HEK293T (cell line): ENCODE results near the gene PREX1.

Experiments
- CTCF ChIA-PET: fragments of 350-600 bp; formaldehyde crosslinking; extraction: SDS; loops from one replicate; lab custom pipeline; 2021; ENCODE audit warnings: antibody characterized with exemption, inconsistent platforms; lab: Yijun Ruan, JAX
- POLR2A ChIA-PET: fragments of 350-600 bp; formaldehyde crosslinking; extraction: SDS; loops from one replicate; lab custom pipeline; 2020; ENCODE audit warnings: antibody characterized with exemption, inconsistent platforms; lab: Yijun Ruan, JAX
- DNase-seq: peaks from one replicate; pipeline ENCODE4 v3.0.0; 2012; ENCODE audit warnings: mixed read lengths; ENCODE audit errors: extremely low spot score
- ARNT ChIP-seq: fragments of 450-650 bp; IDR thresholded peaks from 2 replicates; pipeline ENCODE4 v1.6.1; 2017; ENCODE audit warnings: mild to moderate bottlenecking
- BHLHE40 ChIP-seq: fragments of 450-650 bp; IDR thresholded peaks from 2 replicates; pipeline ENCODE4 v1.6.1; 2016; ENCODE audit warnings: mild to moderate bottlenecking, moderate library complexity, borderline replicate concordance
- CTBP1 ChIP-seq: fragments of 450-650 bp; IDR thresholded peaks from 2 replicates; pipeline ENCODE4 v1.6.1; 2016; ENCODE audit warnings: borderline replicate concordance
- ELF4 ChIP-seq: fragments of 450-650 bp; IDR thresholded peaks from 2 replicates; pipeline ENCODE4 v1.6.1; 2017; ENCODE audit warnings: antibody characterized with exemption
- FOXA1 ChIP-seq: fragments of 450-650 bp; IDR thresholded peaks from 2 replicates; pipeline ENCODE4 v1.6.1; 2016; ENCODE audit warnings: mild to moderate bottlenecking
- FOXK2 ChIP-seq: fragments of 450-650 bp; IDR thresholded peaks from 2 replicates; pipeline ENCODE4 v1.6.1; 2016; ENCODE audit warnings: mild to moderate bottlenecking
- FOXM1 ChIP-seq: fragments of 450-650 bp; IDR thresholded peaks from 2 replicates; pipeline ENCODE4 v1.6.1; 2017; ENCODE audit warnings: mild to moderate bottlenecking, borderline replicate concordance
- HDGF ChIP-seq: fragments of 450-650 bp; IDR thresholded peaks from 2 replicates; pipeline ENCODE4 v1.6.1; 2017; ENCODE audit warnings: antibody characterized with exemption, borderline replicate concordance
- L3MBTL2 ChIP-seq: fragments of 450-650 bp; conservative IDR thresholded peaks from 2 replicates; pipeline ENCODE4 v1.6.1; 2016; ENCODE audit warnings: mild to moderate bottlenecking
- LEF1 ChIP-seq: fragments of 450-650 bp; IDR thresholded peaks from 2 replicates; pipeline ENCODE4 v1.6.1; 2017; ENCODE audit warnings: mild to moderate bottlenecking, borderline replicate concordance
- NFRKB ChIP-seq: fragments of 450-650 bp; IDR thresholded peaks from 2 replicates; pipeline ENCODE4 v1.6.1; 2016; ENCODE audit warnings: mild to moderate bottlenecking, moderate library complexity
- PKNOX1 ChIP-seq: fragments of 450-650 bp; IDR thresholded peaks from 2 replicates; pipeline ENCODE4 v1.6.1; 2016
- SP1 ChIP-seq: fragments of 450-650 bp; IDR thresholded peaks from 2 replicates; pipeline ENCODE4 v1.6.1; 2017
- SUZ12 ChIP-seq: fragments of 450-650 bp; IDR thresholded peaks from 2 replicates; pipeline ENCODE4 v1.6.1; 2016; ENCODE audit warnings: mild to moderate bottlenecking
- TARDBP ChIP-seq: fragments of 450-650 bp; IDR thresholded peaks from 2 replicates; pipeline ENCODE4 v1.6.1; 2016
- ZNF384 ChIP-seq: fragments of 450-650 bp; IDR thresholded peaks from 2 replicates; pipeline ENCODE4 v1.6.1; 2016

PREX1 gene

GRCh38 chr20:48672324-48672723 lies 155.5 kb downstream of the PREX1 start:
- DNase-seq, result no peak
- TF ChIP-seq SUZ12 (no peak), FOXM1 (no peak), BHLHE40 (no peak), ZNF384 (no peak), L3MBTL2 (no peak), LEF1 (no peak), FOXA1 (no peak), PKNOX1 (no peak), TARDBP (no peak), FOXK2 (no peak), HDGF (no peak), ARNT (no peak), SP1 (no peak), NFRKB (no peak), ELF4 (no peak), CTBP1 (no peak)
- ChIA-PET CTCF (no interaction called here), POLR2A (no interaction called here)

DNA sequence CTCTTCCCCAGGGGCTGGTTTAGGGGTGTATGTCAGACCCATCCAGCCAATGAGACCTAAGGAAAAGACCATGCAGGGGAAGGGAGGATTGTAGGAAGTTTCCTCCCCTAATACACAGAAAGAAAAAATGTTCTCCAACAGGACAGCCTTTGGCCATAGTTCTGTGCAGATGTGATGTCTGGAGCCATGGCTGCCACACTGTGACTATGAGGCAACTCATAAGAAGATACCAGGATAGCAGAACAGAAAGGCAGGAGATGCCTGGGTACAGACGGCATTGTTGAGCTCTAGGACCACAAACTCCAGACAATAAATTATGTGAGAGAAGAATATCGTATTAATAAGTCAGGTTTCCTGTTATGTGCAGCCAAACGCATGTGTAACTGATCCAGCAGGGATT lies 156.7 kb downstream of the PREX1 start:
- TF ChIP-seq SP1, result no peak
- no peak for TF ChIP-seq FOXM1
- no peak for TF ChIP-seq CTBP1
- TF ChIP-seq SUZ12, result no peak
- TF ChIP-seq FOXA1, result no peak
- TF ChIP-seq ELF4, result no peak
- TF ChIP-seq PKNOX1, result no peak
- no peak for TF ChIP-seq HDGF
- TF ChIP-seq ZNF384, result no peak
- ChIA-PET POLR2A (no interaction called here), CTCF (no interaction called here)
- DNase-seq, result no peak

DNA sequence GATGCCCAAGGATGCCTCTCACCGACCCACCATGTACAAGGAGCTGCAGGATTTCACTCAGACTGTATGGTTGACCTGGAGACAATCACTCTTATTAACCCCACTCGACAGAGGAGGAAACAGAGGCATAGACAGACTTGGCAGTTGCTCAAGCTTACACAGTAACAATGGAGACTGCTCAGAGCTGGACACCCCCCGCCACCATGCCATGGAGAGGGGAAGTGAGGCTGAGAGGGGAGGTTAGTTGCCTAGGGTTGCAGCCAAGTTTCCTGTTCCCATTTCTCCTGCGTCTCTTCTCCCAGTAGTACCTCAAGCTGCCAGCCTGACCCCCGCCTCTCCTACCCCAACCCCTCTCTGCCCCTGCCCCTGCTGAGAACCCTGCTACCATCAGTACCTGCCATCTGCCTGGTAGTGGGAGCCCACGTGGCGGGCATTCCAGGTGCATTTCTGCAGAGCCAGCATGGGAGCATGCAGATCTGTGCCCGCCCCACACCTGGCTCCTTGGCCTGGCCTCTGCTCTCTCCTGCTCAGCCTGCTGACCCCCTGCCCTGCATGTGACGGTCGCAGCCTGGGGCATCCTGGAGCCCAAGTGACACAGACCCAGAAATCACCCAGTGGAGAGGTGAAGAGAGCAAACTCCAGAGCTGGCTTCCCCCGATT lies 157.7 kb downstream of the PREX1 start:
- ChIA-PET CTCF (no interaction called here), POLR2A (no interaction called here)
- TF ChIP-seq SUZ12, result no peak
- no peak for TF ChIP-seq SP1
- TF ChIP-seq BHLHE40, result no peak
- no peak for TF ChIP-seq ELF4
- no peak for TF ChIP-seq ZNF384
- TF ChIP-seq NFRKB, result no peak
- TF ChIP-seq FOXM1, result no peak
- TF ChIP-seq L3MBTL2, result no peak
- TF ChIP-seq FOXK2, result no peak
- no peak for TF ChIP-seq FOXA1
- no peak for TF ChIP-seq LEF1
- no peak for TF ChIP-seq TARDBP
- TF ChIP-seq ARNT, result no peak
- no peak for TF ChIP-seq PKNOX1
- TF ChIP-seq CTBP1, result no peak
- no peak for TF ChIP-seq HDGF
- DNase-seq, result no peak

GRCh38 chr20:48668451-48668946 lies 159.3 kb downstream of the PREX1 start:
- TF ChIP-seq SUZ12 (no peak), LEF1 (no peak), SP1 (no peak), BHLHE40 (no peak), ARNT (no peak)
- ChIA-PET CTCF (no interaction called here), POLR2A (interaction anchor here (0.8 kb wide), 1 partner anchor 378 kb away, joined by 3 read pairs; the partner anchor contains the start of gene CSE1L)
- no peak for DNase-seq

DNA sequence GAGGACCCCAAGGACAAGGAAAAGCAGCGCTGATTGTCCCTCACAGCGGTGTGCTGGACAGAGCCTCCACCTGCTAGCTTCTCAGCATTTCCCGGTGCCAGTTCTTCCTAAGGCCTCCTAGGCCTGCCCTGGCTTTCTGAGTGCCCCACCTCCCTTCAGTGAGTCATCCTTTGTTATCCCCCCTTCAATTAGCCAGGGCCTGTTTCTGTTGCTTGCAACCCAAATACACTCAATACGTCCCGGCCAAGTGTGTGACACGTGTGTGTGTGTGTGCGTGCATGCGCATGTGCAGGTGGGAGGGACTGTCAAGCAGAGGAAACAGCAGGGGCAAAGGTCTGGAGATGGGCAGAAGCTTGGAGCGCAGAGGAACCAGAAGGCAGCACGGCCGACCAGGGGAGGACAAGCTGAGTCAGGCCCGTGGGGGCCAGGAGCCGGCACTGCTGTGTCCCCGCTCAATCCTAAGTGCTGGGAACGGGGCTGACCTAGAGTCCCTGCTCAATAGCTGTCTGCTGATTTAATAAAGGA lies 159.8 kb downstream of the PREX1 start:
- DNase-seq, result no peak
- ChIA-PET POLR2A (interaction anchor here (0.8 kb wide), 1 partner anchor 378 kb away, joined by 3 read pairs; the partner anchor contains the start of gene CSE1L), CTCF (interaction anchor here (1.4 kb wide), 1 partner anchor 11 kb away, joined by 3 read pairs; no protein-coding TSS in a partner anchor)
- TF ChIP-seq FOXK2 (no peak), FOXA1 (no peak), SUZ12 (no peak), FOXM1 (no peak), HDGF (no peak), SP1 (no peak), L3MBTL2 (no peak), NFRKB (no peak), LEF1 (no peak), CTBP1 (no peak), BHLHE40 (no peak), ARNT (no peak)

DNA sequence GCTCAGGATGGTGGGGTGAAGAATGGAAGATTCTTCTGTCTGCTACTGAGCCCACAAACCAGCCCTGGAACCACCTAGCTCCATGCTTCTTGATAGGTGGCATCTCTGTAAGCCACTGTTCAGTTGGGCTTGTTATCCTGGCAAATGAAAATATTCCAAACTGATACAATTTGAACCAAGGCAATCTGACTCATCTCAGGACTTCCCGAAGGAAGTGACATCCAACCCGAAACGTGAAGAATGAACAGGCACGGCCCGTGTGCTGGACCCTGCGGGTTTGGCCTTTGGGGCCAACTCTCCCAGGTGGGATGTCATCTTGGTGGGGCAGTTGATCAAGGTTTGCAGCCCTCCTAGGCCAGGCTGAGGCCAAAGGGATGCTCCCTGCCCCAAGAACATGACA lies 160.3 kb downstream of the PREX1 start:
- ChIA-PET CTCF (interaction anchor here (1.4 kb wide), 1 partner anchor 10 kb away, joined by 3 read pairs; no protein-coding TSS in a partner anchor), POLR2A (no interaction called here)
- TF ChIP-seq SP1, result no peak
- no peak for DNase-seq
